HG03342 (cell line): ENCODE measurements around the gene GALR1.
"Not testable (repeated sequence)": the region's sequence is repeated elsewhere in the genome, so short reads cannot be mapped to it uniquely, and the experiment has no call there.

Experiments
- ATAC-seq: cut with Tn5 transposase; IDR thresholded peaks from one replicate; pipeline ENCODE4 v1.9.1; 2021; ENCODE audit warnings: mild to moderate bottlenecking, moderate library complexity; ENCODE audit not compliant: unreplicated experiment

The GALR1 gene

GRCh38 chr18:77250926-77251729, 1.5 kb downstream of the GALR1 start:
- ATAC-seq = no peak

DNA sequence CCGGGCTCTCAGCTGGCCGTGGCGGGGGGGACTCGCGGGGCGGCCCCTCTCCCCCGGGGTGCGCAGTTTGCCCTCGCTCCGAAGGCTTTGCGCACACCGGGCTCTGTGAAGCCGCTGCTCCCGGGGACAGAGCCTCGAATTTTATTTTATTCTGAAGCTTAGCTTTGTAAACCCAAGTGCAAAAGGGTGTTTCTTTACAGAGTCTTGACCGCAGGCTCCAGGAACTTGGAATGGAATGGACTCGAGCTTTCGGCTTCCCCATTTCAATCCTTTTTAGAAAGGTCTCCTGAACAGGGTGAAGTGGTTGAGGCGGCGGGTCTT, 2.0 kb downstream of the GALR1 start:
- no peak for ATAC-seq

- ATAC-seq = no peak
Measured at GRCh38 chr18:77254711-77255405, 5.2 kb downstream of the GALR1 start.

DNA sequence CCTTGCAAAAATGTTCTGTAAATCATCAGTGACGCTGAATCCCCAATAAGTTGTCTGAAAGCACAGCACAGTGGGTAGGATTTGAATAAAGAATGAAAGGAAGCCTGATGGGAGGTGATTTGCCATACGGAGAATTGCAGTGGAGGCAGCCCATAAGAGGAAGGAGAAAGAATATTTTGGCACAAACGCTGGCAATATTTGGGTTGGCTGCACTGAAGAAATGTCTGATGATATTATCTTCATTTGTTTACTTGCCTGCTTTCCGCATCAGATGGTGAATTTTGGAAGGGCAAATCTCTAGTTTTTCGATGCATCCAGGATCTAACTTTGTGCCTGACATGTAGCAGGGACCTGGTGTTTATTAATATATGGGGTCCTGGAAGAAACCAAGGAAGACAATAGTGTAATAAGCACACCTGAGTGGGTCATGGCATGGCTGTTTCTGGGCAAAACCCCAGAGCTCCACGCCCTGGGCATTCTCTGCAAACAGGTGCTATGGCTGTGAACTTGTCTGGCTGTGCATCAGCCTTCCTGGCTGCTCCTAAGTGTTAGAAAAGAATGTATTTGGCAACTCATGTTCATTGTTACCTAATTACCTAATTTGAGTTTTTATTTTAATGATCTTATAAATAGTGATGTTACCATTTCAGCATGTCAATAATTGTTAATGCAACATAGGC, 5.9 kb downstream of the GALR1 start:
- ATAC-seq = no peak

GRCh38 chr18:77262643-77263465, 13.2 kb downstream of the GALR1 start:
- no peak for ATAC-seq

- ATAC-seq = no peak
Measured at GRCh38 chr18:77263466-77263763, 13.8 kb downstream of the GALR1 start.

- ATAC-seq = no peak
Measured at GRCh38 chr18:77267969-77268368, 18.3 kb downstream of the GALR1 start.

GRCh38 chr18:77268456-77268855, 18.8 kb downstream of the GALR1 start:
- ATAC-seq = no peak

GRCh38 chr18:77271576-77272481, 22.2 kb downstream of the GALR1 start:
- ATAC-seq = no peak

DNA sequence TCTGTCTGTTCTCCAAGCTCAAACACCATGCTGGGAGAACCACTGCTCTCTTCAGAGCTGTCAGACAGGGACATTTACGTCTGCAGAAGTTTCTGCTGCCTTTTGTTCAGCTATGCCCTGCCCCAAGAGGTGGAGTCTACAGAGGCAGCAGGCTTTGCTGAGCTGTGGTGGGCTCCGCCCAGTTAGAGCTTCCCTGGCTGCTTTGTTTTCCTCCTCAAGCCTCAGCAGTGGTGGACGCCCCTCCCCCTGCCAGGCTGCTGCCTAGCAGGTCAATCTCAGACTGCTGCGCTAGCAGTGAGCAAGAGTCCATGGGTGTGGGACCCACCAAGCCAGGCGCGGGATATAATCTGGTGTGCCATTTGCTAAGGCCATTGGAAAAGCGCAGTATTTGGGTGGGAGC, 41.2 kb downstream of the GALR1 start:
- ATAC-seq = not testable (repeated sequence)

- no peak for ATAC-seq
Measured at GRCh38 chr18:77298172-77298571, 48.5 kb downstream of the GALR1 start.

- no peak for ATAC-seq
Measured at GRCh38 chr18:77299706-77300105, 50.1 kb downstream of the GALR1 start.

GRCh38 chr18:77300579-77300978, 50.9 kb downstream of the GALR1 start:
- no peak for ATAC-seq

GRCh38 chr18:77304268-77304667, 54.6 kb downstream of the GALR1 start:
- ATAC-seq = no peak

DNA sequence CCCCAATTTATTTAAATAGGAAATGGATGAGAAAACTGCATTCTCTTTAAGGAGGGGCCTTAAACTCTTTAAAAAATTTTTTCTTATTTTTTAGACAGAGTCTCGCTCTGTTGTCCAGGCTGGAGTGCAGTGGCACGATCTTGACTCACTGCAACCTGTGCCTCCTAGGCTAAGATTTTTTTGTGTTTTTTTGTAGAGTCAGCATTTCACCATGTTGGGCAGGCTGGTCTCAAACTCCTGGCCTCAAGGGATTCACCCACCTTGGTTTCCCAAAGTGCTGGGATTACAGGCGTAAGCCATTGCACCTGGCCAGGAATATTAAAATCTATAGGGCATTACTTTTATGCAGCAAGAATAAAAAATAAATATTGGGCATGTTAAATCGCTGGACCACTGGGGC, 56.0 kb downstream of the GALR1 start:
- no peak for ATAC-seq

GRCh38 chr18:77308216-77308615, 58.6 kb downstream of the GALR1 start:
- ATAC-seq = no peak

- ATAC-seq = no peak
Measured at GRCh38 chr18:77314511-77314910, 64.9 kb downstream of the GALR1 start.

GRCh38 chr18:77314952-77315351, 65.3 kb downstream of the GALR1 start:
- no peak for ATAC-seq

DNA sequence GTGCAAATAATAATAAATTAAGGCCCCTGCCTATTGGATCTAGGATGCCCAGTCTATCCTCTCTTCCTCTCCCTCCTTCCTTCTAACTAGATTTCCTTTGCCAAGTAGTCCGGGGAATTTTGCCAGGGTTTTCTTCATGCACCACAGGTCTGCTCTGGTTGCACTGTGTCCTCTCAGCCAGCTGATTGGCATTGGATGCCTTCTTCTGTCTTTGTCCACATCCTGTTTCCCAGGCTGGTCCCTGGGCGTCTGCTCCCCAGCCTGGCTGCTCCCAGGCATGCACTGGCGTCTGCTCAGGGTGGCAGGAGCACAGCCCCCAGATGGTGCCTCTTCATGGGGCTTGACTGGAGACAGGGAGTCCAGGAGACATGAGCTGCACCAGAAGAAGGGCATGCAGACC, 66.4 kb downstream of the GALR1 start:
- no peak for ATAC-seq

DNA sequence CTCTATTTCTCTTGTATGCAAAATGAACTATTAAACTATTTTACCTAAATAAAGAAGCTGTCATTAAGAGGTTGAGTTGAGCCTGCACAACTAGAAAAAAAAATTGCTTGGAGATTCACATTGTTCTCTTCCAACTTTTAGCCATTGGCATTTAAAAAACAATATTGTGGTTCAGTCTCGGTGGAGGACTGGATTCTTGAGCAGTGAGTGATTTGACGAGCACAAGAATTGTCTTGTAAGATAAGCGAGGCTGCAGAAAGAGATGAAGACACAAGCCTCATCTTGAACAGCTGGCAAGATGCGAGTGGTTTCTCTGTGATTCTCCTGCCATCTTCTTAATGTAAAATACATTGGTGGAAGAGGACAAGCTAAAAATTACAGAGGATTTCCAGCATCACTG, 67.0 kb downstream of the GALR1 start:
- ATAC-seq = no peak
